GM19455 (cell line): ENCODE measurements around the gene BSPRY.
"Not testable (repeated sequence)": the region's sequence is repeated elsewhere in the genome, so short reads cannot be mapped to it uniquely, and the experiment has no call there.

ENCODE experiments used
- ATAC-seq: cut with Tn5 transposase; IDR thresholded peaks from one replicate; pipeline ENCODE4 v1.9.1; 2021; ENCODE audit not compliant: unreplicated experiment

Gene BSPRY

DNA sequence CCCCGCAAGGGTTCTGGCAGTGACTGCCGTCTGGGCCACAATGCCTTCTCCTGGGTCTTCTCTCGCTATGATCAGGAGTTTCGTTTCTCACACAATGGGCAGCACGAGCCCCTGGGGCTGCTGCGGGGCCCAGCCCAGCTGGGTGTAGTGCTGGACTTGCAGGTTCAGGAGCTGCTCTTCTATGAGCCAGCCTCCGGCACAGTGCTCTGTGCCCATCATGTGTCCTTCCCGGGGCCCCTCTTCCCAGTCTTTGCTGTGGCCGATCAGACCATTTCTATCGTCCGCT is 20.5 kb downstream of the BSPRY start:
- ATAC-seq = no peak

DNA sequence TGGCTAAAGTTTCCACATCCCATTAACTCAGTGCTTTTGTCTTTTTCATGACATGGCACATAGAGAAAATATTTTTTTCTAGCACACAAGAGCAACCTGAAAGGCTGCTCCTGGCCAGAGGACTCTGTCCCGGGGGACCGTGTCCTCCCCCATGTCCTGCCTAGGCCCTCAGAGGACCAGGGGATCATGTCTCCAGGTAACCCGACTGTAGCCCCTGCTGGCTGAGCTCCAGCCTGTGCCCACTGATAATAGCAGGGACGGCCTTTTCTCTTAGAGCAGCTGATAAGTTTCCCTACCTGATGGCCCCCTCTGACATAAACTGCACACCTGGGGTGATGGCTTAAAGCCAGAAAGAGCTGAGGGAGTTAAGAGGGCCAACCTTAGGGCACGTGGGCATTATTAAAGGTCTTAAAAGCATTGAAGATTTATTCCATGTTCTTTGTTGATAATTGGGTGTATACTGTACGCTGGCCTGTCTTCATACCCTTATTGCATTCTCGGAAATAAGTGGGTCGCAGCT is 21.5 kb downstream of the BSPRY start:
- no peak for ATAC-seq

DNA sequence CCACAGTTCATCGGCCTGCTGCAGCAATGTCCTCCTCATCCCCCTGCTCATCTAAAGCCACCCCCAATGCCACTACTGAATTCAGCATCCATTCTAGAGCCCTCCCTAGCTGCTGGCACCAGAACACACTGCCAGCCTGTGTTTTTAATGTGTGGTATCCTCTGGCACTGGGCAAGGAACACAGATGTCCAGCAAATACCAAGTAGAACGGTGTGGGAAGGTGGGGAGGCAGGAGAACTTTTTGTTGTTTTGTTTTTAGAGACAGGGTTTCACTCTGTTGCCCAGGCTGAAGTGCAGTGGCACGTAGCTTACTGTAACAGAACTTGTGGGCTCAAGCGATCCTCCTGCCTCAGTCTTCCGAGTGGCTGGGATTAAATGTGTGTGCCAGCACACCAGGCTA is 22.7 kb downstream of the BSPRY start:
- no peak for ATAC-seq

DNA sequence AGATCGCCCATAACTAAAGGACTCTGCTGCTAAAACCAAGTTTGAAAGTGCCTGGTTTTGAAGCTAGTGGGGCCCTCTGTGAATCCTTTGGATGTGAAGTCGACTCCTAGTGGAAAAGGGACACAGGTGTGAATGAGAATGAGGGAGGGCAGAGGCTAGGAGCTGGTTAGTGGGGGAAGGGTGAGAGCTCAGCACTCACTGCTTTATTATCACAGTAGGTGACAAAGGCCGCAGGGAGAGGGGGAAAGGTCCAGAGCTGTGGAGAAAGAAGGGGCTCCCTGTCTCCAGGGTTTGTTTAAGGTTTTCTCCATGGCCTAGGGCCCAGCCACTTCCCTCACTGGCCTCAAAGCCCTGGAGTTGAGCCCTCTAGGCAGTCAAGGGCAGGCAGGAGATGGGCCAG is 23.9 kb downstream of the BSPRY start:
- ATAC-seq = no peak

DNA sequence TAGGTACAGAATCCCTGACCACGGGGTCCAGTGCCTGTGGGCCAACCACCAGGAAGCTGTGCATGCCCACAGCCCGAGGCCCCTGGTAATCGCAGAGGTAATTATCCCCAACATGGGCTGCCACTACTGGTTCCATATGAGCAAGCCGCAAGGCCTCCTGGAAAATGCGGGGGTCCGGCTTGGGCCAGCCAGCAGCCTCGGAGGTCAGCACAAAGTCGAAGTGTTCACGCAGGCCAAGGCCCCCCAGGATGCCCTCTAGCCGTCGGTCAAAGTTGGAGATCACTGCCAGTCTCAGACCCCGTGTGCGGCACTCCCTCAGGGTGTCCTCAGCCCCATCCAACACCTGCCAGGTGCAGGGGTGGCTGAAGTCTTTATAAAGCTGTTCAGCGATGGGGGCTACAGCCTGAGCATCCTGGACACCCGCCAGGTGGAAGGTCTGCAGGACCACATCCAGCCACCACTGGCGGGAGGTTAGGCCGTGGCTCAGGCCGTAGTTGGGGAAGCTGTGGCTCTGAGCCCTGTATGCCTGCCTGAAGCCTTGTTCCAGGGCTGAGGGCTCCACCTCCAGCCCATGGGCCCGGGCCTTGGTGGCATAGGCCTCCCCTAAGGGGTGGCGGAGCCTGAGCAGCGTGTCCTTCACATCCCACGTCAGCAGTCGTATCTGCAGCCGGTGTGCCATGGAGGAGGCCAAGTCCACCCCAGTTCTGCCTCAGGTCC is 24.5 kb downstream of the BSPRY start:
- no peak for ATAC-seq

DNA sequence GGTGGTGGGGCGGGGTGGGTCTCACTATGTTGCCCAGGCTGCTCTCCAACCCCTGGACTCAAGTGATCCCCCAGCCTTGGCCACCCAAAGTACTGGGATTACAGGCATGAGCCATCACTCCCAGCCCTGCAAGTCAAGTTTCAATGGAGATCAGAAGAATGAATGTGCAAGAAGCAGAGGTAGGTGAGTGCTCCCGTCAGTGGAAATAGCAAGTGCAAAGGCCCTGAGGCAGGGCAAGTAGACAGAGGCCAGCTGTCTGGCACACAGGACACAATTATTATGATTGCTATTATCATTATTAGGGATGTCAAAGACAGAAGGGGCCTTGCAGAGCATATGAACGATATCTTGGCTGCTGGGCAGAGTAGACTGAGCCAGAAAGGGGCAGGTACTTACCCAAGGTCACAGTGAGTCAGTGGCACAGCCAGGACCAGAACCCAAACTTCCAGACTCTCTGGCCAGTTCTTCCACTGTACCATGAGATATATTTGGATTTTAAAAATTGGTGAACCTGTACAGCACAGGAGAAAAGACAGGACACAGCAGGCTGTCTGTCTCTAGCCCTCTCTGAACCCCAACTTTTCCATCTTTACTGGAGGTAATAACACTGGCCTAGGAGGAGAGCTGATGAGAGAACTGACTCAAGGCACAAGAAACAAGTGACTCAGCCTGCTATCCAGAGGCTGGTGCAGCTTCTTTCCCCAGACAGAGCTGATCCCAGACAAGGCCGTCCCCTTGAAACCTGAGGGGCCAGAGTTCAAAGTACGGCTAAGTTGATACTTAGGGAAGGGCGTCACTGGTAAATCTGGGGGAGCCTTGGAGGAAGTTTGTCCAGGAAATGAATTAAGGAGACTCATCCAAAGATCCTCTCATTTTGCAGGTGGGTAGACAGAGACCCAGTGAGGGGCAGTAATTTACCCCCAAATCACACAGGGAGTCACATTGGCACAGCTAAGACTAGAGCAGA is 26.0 kb downstream of the BSPRY start:
- ATAC-seq = no peak

DNA sequence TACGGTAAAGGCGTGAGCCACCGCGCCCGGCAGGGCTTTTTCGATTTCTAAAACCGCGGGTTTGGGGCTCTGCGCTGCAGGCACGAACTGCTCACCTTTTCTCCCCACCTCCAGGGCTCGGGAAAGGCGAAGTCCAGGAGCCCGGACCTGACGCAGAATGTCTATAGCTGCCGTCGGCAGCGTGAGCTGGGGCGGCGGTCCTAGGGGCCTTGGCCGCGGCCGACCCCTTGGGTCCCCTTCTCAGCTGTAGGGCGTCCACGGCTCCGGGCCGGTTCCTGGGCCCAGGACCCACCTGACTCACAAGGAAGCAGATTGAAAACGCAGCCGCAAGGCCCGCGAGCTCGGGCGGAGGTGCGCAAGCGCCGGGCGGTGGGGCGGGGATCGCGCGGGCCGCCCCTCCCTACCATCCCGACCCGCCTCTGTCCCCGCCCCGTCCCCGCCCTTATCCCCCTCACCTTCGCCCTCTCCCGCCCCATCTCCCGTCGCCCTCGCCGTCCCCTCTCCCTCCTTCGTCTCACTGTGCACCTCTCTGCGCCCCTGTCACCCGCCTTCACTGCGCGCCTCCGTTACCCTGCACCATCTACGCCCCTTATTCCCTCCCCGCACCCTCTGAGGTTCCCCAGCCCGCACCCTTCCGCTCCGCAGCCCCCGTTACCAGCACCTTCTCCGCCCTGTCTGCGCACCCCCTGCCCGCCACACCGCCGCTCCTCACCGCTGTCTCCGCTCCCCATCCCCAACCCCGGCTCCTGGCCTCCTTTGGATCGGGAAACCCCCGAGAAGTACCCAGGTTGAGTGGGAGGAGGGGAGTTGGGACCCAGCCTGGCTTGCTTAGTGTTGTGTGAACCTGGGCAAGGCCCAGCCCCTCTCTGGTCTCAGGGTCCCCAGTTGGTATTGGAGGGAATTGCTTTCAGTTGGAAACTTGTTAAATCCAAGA is 27.6 kb downstream of the BSPRY start, which contains the start of gene HDHD3:
Gene HDHD3 (minus strand): TSS at position 353 of the 934 bp plus-strand sequence. CDS start 2,632 bp downstream, outside the sequence.
- ATAC-seq = peak; percentile 74

DNA sequence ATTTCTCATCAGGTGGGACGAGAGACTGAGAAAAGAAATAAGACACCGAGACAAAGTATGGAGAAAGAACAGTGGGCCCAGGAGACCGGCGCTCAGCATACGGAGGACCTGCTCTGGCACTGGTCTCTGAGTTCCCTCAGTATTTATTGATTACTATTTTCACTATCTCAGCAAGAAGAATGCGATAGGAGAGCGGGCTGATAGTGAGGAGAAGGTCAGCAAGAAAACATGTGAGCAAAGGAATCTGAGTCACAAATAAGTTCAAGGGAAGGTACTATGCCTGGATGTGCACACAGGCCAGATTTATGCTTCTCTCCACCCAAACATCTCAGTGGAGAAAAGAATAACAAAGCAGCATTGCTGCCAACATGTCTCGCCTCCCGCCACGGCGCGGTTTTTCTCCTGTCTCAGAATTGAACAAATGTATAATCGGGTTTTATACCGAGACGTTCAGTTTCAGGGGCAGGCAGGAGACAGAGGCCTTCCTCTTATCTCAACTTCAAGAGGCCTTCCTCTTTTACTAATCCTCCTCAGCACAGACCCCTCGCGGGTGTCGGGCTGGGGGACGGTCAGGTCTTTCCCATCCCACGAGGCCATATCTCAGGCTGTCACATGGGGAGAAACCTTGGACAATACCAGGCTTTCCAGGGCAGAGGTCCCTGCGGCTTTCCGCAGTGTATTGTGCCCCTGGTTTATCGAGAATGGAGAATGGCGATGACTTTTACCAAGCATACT is 29.9 kb downstream of the BSPRY start:
- ATAC-seq = not testable (repeated sequence)

DNA sequence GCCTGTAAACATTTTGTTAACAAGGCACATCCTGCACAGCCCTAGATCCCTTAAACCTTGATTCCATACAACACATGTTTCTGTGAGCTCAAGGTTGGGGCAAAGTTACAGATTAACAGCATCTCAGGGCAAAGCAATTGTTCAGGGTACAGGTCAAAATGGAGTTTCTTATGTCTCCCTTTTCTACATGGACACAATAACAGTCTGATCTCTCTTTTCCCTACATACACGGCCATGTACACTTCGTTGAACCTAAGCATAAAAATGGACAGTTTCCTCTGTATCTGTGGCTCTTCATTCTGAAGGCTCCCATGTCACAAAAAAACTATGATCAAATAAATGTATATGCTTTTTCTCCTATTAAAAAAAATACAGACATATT is 30.5 kb downstream of the BSPRY start:
- ATAC-seq = not testable (repeated sequence)

DNA sequence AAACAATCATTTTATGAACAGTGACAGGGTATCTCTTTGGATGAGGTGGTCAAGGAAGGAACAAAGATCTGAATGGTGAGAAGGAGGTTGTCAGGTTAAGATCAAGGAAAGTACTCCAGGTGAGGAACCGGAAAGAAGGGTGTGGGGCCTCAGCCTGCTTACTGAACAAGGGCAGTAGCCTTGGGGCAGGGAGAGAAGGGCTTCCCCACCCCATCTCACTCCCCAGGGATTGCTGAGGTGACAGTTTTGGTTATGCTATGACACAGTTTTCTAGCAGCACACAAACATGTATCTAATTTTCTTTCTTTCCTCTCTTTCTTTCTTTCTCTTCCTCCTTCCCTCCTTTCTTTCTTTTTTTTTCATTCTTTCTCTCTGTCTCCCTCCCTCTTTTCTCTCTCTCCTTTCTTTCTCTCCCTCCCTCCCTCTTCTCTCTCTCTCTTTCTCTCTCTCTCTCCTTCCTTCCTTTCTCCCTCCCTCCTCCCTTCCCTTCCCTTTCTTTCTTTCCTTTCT is 31.6 kb downstream of the BSPRY start:
- ATAC-seq = no peak

DNA sequence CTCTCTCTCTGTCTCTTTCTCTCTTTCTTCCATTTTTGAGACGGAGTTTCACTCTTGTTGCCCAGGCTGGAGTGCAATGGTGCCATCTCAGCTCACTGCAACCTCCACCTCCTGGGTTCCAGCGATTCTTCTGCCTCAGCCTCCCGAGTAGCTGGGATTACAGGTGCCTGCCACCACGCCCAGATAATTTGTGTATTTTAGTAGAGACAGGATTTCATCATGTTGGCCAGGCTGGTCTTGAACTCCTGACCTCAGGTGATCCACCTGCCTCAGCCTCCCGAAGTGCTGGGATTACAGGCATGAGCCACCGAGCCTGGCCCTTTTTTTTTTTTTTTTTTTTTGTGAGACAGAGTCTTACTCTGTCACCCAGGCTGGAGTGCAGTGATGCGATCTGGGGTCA is 32.1 kb downstream of the BSPRY start:
- not testable (repeated sequence) for ATAC-seq

DNA sequence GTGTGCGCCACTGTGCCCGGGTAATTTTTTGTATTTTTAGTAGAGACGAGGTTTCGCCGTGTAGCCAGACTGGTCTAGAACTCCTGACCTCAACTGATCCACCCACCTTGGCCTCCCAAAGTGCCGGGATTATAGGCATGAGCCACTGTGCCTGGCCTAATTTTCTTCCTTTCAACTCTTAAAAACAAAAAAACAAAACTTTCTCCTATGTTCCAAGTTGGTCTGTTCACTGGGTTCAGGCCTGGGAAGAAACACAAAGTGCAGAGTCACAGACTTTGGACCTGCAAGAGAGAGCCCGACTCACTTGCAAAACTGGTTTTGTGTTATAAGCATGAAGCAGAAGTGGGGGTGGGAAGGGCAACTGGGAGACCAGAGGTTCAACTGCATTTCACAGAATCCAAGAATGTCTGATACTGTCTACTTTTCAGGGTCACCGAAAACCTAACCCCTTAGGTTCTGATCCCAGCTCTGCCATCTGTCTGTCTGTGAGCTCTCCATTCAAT is 32.6 kb downstream of the BSPRY start:
- ATAC-seq = no peak

DNA sequence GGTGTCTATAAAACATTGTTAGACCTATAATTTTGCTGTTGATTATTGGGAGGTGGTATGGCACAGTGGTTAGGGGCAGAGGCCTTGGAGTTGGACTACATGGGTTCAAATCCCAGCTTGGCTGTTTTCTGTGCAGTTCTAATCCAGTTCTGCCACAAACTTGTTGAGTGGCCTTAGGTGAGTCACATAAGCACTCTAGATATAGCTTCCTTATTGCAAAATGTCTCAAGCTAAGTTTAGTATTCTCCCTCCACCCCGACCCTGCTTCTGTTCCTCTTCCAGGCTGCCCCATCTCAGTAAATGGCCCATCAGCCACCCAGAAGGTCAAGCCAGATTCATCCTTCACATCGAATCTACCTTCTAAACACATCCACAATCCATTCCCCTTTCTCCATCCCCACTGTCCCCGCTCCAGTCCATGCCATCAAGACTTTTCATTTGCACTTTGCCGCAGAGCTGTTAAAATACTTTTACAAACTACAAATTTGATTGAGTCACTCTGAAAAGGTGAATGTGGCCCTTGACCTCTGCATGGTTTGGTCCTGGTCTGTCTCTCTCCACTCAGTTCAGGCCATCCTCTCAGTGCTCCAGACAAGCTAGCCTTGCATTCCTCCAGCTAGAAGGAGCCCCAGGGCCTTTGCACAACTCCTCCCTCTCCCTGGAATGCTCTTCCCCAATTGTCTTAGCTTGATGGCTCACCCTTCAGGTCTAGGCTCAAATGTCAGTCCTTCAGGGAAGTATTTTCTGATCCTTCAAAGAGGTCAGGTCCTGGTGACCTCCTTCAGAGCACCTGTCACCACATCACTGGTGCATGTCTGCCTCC is 37.4 kb downstream of the BSPRY start:
- no peak for ATAC-seq

DNA sequence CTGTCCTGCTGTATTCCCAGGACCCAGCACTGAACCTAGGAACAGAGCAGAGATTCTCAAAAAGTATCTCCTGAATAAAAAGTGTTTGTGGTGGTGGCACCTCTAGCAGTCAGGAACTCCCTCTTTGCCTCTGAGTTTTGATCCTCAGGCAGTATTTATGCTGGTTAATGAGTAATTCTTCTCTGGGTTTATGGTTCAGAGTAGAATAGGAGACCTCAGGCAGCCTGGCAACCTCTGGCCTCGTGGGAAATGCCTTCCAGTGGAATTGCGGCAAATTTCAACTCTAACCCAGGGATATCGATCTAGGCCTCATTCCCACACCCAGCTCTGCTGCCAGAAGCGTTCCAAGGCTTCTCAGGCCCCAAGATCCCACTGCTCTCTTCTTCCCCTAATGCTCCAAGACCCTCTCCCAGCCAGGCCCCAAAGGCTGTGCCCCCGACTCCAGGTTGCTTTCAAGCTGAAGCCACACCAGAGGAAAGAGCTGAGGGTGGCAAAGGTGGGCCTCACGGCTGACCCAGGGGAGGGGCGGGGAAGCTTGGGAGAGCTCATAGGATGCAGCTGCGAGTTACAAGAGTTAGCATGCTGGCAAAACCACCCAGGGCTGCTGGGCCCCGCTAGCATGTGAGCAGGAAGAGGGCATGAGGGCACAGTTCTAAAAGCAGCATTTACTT is 38.4 kb downstream of the BSPRY start:
- ATAC-seq = no peak

DNA sequence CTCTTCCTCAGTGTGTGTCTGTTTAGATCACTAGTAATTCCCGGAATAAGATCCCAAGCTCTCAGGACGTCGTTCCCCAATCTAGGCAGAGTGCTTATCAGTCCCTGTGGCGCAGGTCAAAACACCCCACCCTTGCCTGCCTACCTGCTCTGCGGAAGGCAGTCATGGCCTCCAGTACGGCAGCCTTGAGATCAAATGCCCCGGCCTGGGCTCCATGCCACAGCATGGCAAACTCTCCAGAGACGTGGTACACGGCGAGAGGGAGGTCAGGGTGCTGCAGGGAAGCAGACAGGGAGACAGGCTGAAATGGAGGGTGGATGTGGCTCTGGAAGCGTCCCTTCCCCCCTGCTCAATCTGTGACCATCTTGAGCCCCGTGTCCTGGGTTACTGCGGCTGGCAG is 39.5 kb downstream of the BSPRY start:
- ATAC-seq = no peak

DNA sequence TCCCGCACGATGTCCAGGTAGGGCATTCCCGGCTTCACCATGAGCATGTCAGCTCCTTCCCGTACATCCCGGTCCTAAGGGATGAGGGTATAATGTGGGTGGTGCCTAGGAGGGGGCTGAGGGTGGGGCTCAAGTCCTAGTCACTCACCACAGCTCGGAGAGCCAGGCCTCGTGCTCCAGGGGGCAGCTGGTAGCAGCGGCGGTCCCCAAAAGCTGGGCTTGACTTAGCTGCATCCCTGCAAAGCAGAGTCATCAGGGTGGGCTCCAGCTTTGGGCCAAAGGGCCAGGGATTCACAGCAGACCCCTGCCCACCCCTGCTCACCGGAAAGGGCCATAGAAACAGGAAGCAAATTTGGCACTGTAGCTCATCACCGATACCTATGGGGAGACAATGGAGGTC is 40.1 kb downstream of the BSPRY start:
- no peak for ATAC-seq

DNA sequence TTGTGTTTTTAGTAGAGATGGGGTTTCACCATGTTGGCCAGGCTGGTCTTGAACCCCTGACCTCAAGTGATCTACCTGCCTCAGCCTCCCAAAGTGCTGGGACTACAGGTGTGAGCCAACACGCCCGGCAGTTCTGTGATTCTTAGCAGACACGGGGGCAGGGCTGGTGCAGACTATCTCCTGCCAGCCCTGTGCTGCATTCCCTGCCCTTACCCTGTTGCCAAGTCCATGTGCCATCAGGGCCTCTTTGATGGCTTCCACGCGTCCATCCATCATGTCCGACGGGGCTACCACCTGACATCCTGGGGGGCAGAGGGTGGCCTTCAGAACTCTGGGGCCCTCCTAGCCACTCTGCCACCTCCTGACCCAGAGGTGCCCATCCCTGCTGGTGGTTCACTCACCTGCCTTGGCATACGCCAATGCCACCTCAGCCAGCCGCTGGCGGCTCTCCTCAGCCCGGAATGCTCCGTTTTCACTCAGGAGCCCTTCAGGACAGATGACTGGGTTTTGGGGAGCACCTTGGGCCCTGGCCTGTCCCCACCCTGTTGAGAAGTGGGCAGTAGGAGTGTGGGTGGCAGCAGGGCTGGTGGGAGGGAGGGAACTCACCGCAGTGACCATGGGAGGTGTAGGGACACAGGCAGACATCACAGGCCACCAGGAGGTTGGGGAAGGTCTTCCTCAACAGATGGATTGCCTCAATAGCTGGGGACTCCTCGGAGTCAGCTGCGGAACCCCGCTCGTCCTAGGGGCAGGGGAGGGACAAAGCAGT is 41.0 kb downstream of the BSPRY start:
- no peak for ATAC-seq

DNA sequence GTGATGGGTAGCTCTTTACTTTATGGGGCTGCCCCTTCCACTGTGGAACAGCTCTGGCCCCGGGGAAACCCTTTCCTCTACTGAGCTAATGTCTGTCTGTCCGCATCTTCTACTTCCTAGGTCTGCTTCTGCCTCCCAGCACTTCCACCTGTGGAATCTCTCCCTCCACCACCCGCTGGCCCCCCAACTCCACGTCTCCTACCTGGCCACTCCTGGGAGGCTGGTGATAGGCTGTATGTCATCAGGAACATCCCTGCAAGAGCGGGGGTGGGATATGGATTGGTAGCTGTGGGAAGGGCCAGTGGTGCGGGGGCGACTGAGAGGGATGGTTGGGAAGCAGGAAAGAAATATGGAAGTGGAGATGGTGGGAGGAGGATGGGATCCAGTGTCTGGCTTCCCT is 42.6 kb downstream of the BSPRY start:
- no peak for ATAC-seq
